OCI-LY7 (cell line): ENCODE measurements around the gene ACE.

Experiments
- EZH2phosphoT487 ChIP-seq: fragments of 200-600 bp; sonication (generic); IDR thresholded peaks from 2 replicates; pipeline ENCODE4 v1.6.1; 2018; ENCODE audit warnings: low read depth, borderline replicate concordance, mild to moderate bottlenecking, mixed run types, antibody characterized with exemption, low read length, moderate library complexity, mixed read lengths
- TF ChIP-seq, protein P1 (sequence below): fragments of 200-600 bp; sonication (generic); conservative IDR thresholded peaks from 2 replicates; pipeline ENCODE4 v1.5.1; 2014; ENCODE audit warnings: mild to moderate bottlenecking, antibody characterized with exemption, low read length, moderate library complexity, mixed read lengths

DNA sequence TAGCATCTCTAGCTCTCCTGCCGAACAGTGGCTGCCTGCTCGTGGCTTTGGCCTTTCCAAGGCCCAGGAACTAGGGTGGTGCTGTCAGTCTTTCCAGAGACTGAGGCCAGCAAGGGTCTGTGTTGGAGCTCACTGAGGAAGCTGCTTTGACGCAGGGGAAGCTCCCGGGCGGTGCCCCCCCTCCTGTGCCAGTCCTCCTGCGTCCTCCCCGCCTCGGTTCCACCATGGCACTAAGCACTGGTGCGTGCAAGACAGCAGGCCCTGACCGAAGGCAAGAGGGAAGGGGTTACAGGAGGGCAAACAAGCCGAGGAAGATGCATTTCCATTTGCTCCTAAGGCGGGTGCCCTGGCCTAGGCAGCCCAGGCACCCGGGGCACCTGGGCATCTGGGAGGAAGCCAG, 35.2 kb upstream of the ACE start:
- TF ChIP-seq, protein P1, sequence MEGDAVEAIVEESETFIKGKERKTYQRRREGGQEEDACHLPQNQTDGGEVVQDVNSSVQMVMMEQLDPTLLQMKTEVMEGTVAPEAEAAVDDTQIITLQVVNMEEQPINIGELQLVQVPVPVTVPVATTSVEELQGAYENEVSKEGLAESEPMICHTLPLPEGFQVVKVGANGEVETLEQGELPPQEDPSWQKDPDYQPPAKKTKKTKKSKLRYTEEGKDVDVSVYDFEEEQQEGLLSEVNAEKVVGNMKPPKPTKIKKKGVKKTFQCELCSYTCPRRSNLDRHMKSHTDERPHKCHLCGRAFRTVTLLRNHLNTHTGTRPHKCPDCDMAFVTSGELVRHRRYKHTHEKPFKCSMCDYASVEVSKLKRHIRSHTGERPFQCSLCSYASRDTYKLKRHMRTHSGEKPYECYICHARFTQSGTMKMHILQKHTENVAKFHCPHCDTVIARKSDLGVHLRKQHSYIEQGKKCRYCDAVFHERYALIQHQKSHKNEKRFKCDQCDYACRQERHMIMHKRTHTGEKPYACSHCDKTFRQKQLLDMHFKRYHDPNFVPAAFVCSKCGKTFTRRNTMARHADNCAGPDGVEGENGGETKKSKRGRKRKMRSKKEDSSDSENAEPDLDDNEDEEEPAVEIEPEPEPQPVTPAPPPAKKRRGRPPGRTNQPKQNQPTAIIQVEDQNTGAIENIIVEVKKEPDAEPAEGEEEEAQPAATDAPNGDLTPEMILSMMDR = no peak
- no peak for TF ChIP-seq EZH2phosphoT487
